ENCODE data around the gene WNT6.
"Not testable (repeated sequence)": the region's sequence is repeated elsewhere in the genome, so short reads cannot be mapped to it uniquely, and the experiment has no call there.

Gene WNT6

GRCh38 chr2:218830526-218831306, 28.9 kb upstream of the WNT6 start:
- no peak for DNase-seq (ENCODE audit: low read depth in 2 of 2)

- DNase-seq (ENCODE audit: low read depth in 2 of 2), result no peak
These were observed 28.1 kb upstream of the WNT6 start, which contains the start of gene PRKAG3 for GRCh38 chr2:218831378-218831990. Gene PRKAG3, minus strand, starts transcription at chr2:218831803.

GRCh38 chr2:218832081-218832480, 27.5 kb upstream of the WNT6 start:
- no peak for DNase-seq (ENCODE audit: low read depth in 2 of 2)

DNA sequence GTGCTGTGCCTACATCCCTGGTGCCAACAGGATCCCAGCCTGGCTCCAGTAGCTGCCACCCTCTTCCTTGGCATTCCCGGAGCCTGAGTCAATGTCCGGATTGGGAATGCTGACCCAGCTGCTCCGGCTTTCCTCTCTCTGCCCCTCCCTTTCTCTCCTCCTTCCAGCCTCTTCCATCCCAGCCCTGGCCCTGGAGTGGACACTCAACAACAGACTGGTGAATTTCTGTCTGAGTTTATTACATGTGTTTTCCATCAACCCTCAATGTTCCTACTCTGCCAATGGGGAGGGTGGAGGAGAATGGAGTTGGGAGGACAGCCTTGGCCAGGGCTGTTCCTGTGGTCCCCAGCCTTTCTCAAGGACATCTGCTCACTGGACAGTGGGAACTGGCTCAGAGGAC, 27.1 kb upstream of the WNT6 start:
- DNase-seq (ENCODE audit: low read depth in 2 of 2), result no peak

DNA sequence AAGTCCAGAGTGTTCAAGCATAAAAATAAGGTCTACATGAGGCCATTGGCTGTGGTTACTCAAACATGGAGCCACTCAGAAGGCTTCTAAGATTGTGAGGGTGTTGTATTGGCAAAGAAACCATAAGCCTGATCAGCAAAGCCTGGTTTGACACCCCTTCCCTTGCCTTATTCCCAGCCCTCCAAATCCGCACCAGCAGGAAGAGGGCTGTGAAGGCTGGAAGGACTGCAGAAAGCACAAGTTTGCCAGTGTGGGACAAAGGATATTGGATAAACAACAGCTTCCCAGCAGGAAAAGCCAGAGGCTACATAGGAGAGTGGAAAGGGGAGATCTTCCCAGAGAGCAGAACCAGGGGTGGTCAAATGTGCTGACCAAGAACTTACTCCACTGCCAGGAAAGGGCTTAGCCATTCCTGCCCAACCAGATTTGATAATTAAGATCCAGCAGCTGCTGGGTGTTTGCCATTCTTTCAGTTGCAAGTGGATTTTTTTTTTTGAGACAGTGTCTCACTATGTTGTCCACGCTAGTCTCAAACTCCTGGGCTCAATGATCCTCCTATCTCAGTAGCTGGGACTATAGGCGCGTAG, 26.5 kb upstream of the WNT6 start:
- DNase-seq (ENCODE audit: low read depth in 2 of 2), result no peak

DNA sequence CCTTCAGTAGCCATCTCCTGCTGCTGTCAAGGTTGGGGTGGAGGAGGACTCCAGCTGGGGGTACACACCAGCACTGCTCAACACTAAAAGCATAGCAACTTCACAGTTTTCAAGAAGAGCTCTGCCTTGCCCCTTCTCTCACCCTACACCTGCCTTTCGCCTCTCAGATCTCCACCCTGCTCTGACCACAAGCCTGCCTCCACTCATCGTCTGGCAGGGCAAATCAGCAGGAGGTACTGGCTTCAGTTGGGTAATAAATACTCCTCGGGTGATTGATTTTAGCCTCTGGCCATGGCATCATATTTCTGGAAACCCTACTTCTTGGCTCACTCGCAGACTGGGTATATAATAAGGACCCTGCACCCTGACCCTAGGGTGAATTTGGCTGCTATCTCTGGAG, 24.9 kb upstream of the WNT6 start:
- no peak for DNase-seq (ENCODE audit: low read depth in 2 of 2)

GRCh38 chr2:218837495-218837894, 22.1 kb upstream of the WNT6 start:
- no peak for DNase-seq (ENCODE audit: low read depth in 2 of 2)

- no peak for DNase-seq (ENCODE audit: low read depth in 2 of 2)
These were observed 20.2 kb upstream of the WNT6 start for GRCh38 chr2:218839430-218839829.

DNA sequence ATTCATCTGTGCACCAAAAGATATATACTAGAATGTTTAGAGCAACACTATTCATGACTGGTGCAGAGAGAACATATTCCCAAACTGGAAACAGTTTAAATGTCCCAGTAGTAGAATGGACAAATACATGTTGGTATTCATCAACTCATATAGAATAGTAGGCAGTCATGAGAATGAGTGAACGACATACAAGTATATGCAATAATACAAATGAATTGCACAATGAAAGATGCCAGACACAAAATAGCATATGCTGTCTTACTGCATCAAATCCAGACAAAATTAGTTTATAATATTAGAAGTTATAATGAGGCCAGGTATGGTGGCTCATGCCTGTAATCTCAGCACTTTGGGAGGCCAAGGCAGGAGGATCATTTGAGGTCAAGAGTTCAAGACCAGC, 19.7 kb upstream of the WNT6 start:
- DNase-seq (ENCODE audit: low read depth in 2 of 2), result no peak

DNA sequence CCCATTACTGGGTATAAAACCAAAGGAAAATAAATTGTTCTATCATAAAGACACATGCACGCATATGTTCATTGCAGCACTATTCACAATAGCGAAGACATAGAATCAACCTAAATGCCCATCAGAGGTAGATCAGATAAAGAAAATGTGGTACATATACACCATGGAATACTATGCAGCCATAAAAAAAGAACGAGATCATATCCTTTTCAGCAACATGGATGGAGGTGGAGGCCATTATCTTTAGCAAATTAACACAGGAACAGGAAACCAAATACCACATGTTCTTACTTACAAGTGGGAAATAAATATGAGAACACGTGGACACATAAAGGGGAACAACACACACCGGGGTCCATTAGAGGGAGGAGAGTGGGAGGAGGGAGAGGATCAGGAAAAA, 15.3 kb upstream of the WNT6 start:
- DNase-seq (ENCODE audit: low read depth in 2 of 2), result not testable (repeated sequence)

GRCh38 chr2:218846963-218847362, 12.6 kb upstream of the WNT6 start:
- not testable (repeated sequence) for DNase-seq (ENCODE audit: low read depth in 2 of 2)

- DNase-seq (ENCODE audit: low read depth in 2 of 2), result no peak
These were observed 9.9 kb upstream of the WNT6 start for GRCh38 chr2:218849721-218850120.

GRCh38 chr2:218850796-218851195, 8.8 kb upstream of the WNT6 start:
- no peak for DNase-seq (ENCODE audit: low read depth in 2 of 2)

DNA sequence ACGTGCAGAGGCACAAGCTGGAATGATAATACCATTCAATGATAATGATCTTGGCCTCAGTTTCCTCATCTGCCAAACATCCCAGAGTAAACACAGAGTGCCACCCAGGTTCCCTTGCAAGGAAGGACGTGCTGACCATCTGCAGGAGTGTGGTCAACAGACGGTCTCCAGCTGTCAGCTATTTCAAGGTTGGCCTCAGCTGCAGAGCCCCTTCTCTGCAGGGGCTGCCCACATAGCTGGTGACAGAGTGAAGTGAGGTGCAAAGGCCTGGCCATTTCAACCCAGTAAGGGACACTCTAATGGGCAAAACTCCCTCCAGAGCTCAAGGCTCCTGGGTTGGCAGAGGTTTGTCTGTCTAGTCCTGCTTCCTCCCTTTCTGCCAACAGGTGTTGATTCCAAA, 8.3 kb upstream of the WNT6 start:
- no peak for DNase-seq (ENCODE audit: low read depth in 2 of 2)

DNA sequence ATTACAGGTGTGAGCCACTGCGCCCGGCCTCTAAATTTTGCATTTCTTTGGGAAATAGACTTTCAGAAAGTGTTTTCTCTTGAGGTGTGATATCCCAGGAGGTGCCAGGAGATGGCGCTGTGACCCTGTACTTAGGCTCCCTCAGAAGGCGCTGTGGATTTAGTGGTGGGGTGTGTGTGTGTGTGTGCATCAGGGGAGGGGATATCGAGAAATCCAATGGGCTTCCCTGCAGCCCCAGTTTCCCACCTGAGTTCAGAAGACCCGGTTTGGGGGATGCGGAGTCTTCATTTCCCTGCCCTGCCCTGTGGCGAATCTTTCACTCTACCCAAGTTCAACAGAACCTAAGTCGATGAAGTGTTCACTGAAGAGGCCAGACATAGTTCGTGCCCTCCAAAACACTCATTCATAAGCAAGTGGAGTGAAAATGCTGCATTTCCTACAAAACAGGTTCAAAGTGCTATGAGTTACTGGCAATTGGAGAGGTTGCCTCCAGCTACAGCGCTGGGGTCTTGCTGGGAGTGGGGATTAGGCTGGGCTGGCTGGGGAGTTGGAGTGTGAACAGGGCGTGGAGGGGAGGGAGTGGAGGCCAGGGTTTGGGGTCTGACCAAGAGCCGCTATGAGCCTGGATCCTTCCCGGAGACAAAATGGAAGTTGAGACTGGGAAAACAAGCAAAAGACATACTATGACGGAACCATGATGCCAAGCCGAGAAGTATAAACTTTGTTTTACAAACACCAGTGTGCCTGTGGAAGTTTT, 6.5 kb upstream of the WNT6 start:
- DNase-seq (ENCODE audit: low read depth in 2 of 2), result peak; percentile 49 to 67

- no peak for DNase-seq (ENCODE audit: low read depth in 2 of 2)
These were observed 5.8 kb upstream of the WNT6 start for GRCh38 chr2:218853766-218854165.

DNA sequence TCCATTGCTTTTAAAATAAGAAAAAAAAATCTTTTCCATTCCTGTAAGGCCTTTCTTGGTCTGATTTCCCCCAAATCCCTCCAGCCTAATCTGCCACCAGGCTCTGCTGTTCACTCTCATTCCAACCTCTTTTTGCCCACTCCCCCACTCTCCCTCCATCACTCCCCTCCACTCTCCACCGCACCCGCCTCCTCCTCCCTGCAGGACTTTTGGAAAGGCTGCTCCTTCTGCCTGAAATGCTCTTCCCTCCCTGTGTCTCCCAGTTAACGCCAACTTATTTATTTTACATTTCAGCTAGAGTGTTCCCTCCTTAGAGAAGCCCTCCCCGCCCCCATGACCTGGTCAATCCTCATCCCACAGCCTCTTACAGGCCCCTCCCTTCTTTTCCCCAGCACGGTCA, 4.7 kb upstream of the WNT6 start:
- no peak for DNase-seq (ENCODE audit: low read depth in 2 of 2)

GRCh38 chr2:218855305-218856166, 4.1 kb upstream of the WNT6 start:
- no peak for DNase-seq (ENCODE audit: low read depth in 2 of 2)

GRCh38 chr2:218856167-218856895, 3.3 kb upstream of the WNT6 start:
- no peak for DNase-seq (ENCODE audit: low read depth in 2 of 2)

DNA sequence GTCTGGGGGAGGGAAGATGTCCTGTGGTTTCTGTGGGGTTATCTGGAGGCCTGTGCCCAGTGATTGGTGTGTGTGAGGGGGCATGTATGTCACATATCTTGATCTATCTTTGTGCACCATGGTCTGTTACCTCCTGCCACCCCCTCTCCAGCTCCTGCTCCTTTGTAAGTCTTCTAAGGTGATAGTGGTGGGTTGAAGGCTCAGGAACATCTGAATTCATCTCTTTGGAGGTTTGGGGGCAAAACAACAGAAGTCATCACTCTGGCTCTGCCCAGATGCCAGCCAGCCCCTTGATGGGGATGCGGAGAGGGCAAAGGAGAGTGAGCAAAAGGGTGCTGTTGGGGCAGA, 2.7 kb upstream of the WNT6 start:
- DNase-seq (ENCODE audit: low read depth in 2 of 2), result no peak
